NCI-H1930 (cell line): ENCODE results near the gene TMPRSS3.

Experiments used
- DNase-seq, 2 experiments: peaks; one replicate each; lab custom pipeline; 2025; lab: John Stamatoyannopoulos, UW

The TMPRSS3 gene

GRCh38 chr21:42373196-42373907 lies 22.5 kb downstream of the TMPRSS3 start:
- DNase-seq = no peak

DNA sequence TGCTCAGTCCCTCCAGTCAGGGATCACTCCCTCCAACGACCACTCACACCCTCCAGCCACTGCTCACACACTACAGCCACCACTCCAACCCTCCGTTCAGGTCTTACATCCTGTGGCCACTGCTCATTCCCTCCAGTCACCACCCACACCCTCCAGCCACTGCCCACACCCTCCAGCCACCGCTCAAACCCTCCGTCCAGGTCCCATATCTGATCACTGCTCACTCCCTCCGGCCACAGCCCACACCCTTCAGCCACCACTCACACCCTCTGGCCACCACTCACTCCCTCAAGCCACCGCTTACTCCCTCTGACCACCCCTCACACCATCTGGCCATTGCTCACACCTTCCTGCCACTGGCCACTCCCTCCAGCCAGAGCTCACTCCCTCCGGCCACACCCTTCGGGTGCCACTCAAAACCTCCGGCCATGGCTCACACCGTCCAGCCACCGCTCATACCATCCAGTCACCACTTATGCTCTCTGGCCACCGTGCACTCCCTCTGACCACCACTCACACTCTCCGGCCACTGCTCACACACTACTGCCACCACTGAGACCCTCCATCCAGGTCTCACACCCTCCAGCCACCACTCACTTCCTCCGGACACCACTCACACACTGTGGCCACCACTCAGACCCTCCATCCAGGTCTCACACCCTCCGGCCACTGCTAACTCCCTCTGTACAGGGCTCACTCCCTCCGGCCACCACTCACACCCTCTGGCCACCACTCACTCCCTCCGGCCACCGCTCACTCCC lies 24.8 kb downstream of the TMPRSS3 start:
- DNase-seq = no peak

DNA sequence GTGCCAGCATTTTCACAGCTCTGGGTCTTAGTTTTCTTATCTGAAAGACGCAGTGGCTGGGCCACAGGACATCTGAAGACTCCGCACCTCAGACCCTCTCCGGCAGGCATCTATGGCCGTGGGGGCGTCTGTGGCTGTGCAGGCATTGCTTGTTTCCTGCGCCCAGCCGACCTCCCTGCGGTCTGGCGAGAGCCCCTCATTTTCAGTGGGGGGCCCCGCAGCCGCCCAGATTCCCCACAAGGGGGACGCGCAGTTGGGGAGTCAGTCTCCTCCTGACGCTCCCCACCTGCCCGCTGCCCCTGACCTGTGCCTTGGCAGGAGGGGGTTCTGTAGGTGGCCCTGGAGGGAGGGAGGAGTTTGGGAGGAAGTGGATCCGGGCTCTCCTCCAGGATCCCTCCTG lies 26.0 kb downstream of the TMPRSS3 start:
- DNase-seq = no peak

- DNase-seq = no peak
Observed at GRCh38 chr21:42367367-42368165, 28.3 kb downstream of the TMPRSS3 start.

- no peak for DNase-seq
Observed at GRCh38 chr21:42366292-42367010, 29.4 kb downstream of the TMPRSS3 start, which contains the start of gene TFF1. TSS of gene TFF1 (minus strand) at chr21:42366535. CDS start at chr21:42366495, 40 bp downstream.

DNA sequence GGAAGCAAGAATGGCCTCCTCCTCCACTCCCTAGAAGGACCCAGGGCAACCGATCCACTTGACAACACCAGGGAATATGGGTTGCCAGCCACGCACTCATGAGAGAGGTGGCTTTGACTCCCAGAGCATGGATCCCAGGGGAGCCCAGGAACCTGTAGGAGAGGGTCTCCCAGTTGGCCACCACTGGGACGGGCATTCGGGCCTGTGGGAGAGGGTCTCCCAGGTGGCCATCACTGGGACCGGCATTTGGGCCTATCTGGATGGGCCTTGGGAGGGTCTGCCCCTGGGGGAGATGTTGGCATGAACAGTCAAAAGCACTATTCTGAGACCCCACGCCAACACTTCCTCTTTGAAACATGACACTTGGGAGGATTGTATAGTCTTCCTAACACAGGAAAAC lies 30.1 kb downstream of the TMPRSS3 start:
- no peak for DNase-seq

DNA sequence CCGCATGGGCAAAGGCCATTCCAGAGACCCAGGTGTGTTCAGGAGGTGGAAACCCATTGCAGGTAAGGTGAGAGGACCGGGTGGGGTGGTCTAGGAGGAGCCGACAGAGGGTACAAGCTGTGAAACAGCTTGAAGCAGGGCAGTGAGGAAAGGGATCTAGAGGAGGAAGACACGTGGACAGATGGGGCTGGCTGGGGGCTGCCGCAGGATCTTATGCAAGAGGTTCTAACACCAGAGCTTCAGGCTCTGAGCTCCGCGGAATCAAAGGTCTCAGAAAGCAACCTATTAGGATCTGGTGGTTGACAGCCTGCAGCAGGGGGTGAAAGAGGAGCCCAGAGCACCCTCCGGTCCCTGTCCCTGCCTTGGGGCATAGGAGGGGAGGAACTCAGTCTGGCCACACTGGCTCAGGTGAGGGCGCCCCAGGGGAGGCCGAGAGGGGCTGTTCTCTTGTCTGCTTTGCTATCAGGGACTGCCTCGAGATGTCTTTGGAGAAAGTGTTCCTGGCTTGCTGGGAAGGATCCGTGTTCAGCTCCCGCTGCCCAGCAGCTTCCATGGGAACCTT lies 31.5 kb downstream of the TMPRSS3 start:
- DNase-seq = no peak

GRCh38 chr21:42363312-42363711 lies 32.5 kb downstream of the TMPRSS3 start:
- DNase-seq = no peak

- DNase-seq = no peak
Observed at GRCh38 chr21:42362700-42363099, 33.2 kb downstream of the TMPRSS3 start.

- DNase-seq = no peak
Observed at GRCh38 chr21:42362198-42362597, 33.7 kb downstream of the TMPRSS3 start.

DNA sequence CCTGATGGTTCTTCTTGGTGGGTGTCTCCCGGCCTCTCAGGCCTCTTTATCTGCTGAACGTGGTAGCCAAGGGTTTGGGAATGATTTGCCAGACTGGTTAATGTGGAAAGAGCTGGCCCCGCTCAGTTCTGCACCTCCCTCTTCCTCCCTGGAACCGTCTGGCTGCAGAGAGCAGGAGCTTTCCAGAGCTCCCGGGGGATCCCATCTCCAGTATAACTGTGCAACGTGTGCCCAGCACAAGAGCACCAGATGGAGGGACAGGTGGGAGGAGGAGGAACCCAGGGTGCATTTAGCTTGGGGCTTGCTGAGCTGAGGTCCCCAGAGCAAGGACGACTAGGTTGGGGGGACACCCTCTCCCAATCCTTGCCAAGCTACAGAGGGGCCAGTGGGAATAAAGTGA lies 34.6 kb downstream of the TMPRSS3 start:
- no peak for DNase-seq

GRCh38 chr21:42360317-42360716 lies 35.5 kb downstream of the TMPRSS3 start:
- DNase-seq = no peak

DNA sequence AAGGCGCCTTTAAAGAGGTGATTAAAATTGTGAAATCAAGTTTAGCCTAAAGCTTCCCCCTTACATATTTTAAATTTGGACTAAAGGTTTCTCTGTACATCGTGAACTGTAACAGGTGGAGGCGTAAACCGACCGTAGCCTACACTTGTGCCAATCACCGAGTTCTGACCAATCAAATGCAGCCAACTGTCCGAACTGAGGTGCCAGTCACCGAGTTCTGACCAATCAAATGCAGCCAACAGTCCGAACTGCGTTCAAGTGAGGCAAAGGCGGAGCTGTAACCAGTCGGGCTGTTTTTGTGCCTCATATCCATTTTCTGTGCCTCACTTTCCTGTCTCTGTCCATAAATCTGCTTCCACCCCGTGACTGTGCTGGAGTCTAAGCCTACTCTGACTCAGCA lies 36.9 kb downstream of the TMPRSS3 start:
- no peak for DNase-seq

DNA sequence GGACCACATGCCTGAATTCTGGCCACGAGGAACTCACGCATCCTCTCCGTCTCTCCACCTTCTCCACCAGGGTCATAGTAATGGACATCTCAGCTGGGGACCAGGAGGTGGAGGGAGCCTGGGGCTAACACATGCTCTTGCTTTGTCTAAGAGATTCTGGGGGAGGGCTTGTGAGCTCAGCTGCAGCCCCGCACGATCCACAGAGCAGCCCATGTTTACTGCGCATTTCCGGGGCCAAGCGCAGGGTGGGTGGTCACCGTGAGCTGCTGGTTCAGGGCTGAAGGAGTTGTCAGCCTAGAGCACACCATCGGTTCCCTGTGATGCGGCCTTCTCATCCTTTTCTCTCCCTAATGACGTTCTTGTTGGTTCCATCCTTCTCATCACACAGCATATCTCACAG lies 37.6 kb downstream of the TMPRSS3 start:
- DNase-seq = no peak

GRCh38 chr21:42357307-42357706 lies 38.5 kb downstream of the TMPRSS3 start:
- DNase-seq = no peak

GRCh38 chr21:42356650-42357049 lies 39.2 kb downstream of the TMPRSS3 start:
- DNase-seq = no peak

DNA sequence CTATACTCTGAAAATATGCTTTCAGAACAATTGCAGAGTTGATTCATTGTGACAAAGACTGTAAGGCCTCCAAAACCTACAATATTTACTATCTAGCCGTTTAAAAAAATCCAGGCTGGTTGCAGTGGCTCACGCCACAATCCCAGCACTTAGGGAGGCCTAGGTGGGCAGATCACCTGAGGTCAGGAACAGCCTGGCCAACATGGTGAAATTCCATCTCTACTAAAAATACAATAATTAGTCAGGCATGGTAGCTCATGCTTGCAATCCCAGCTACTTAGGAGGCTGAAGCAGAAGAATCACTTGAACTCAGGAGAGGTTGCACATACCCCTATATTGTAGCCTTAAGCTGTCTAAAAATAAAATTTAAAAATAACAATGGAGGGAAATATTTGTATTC lies 39.8 kb downstream of the TMPRSS3 start:
- DNase-seq = no peak

- DNase-seq = no peak
Observed at GRCh38 chr21:42353623-42354022, 42.2 kb downstream of the TMPRSS3 start.

DNA sequence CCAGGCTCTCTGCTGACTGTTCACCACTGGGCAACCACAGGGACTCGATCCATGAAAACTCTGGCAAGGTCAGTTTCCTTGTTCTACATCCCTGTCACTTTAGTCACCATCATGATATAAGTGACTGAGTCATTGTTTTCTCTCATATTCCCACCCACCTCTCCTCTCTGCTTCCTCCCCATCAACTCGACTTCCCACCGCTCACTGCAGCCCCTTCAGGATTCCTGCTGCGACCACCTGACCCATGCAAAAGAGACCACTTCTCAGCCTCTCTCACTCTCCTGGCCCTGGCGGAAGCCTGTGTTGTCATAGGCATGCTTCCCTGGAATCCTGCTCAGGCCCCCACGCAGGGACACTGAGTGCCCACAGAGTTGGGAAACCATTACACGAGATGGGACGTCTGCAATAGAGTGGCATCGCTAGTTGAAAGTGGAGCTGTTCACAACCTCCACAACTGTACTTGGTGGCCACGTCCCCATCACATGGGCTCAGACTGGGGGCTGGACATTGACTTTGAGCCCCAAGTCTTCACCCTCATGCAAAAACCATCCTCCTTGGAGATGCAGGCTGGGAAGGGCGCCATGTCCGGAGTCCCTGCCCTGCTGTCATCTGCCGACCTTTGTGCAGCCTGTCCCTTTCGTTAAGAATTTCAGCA lies 43.3 kb downstream of the TMPRSS3 start:
- no peak for DNase-seq

- DNase-seq = no peak
Observed at GRCh38 chr21:42351626-42352440, 44.0 kb downstream of the TMPRSS3 start.
